Neural cell (in vitro differentiated cells): ENCODE results near the gene SLC26A3. TPM values are rescaled to one million over a fixed set of nuclear protein-coding genes. Genes with fewer than 3 reads are reported as not detected.

Source experiments
- H2AFZ ChIP-seq: fragments of 200-600, 300-800 bp; sonication (generic), shearing (Covaris generic); 2 replicates; pipeline ENCODE4 v1.6.0; 2014; ENCODE audit warnings: low read depth, mild to moderate bottlenecking, antibody characterized with exemption, low read length, moderate library complexity
- H3F3A ChIP-seq: fragments of 200-600 bp; shearing (Covaris generic); 2 replicates; pipeline ENCODE4 v1.6.1; 2016; ENCODE audit warnings: mild to moderate bottlenecking, moderate library complexity, mixed read lengths, antibody characterized with exemption, low read length; ENCODE audit not compliant: insufficient read depth, poor library complexity, severe bottlenecking
- H3K27ac ChIP-seq: fragments of 200-600, 300-800 bp; sonication (generic), shearing (Covaris generic); 2 replicates; pipeline ENCODE4 v1.5.1; 2014; ENCODE audit warnings: mild to moderate bottlenecking, low read length, moderate library complexity
- H3K27me3 ChIP-seq: fragments of 300-800, 200-600 bp; sonication (generic), shearing (Covaris generic); 2 replicates; pipeline ENCODE4 v1.6.0; 2014; ENCODE audit warnings: mild to moderate bottlenecking, low read depth, low read length, moderate library complexity; ENCODE audit not compliant: insufficient read depth
- H3K36me3 ChIP-seq: fragments of 300-800, 200-600 bp; sonication (generic), shearing (Covaris generic); 2 replicates; pipeline ENCODE4 v1.5.1; 2014; ENCODE audit warnings: mild to moderate bottlenecking, antibody characterized with exemption, low read length, moderate library complexity; ENCODE audit not compliant: insufficient read depth
- H3K4me2 ChIP-seq: fragments of 300-800, 200-600 bp; sonication (generic), shearing (Covaris generic); 2 replicates; pipeline ENCODE4 v1.6.0; 2014; ENCODE audit warnings: mild to moderate bottlenecking, low read length
- H3K4me3 ChIP-seq: fragments of 300-800, 200-600 bp; sonication (generic), shearing (Covaris generic); 2 replicates; pipeline ENCODE4 v1.5.1; 2014; ENCODE audit warnings: mild to moderate bottlenecking, low read length, moderate library complexity
- H3K79me2 ChIP-seq: fragments of 200-600 bp; shearing (Covaris generic); replicated peaks from 2 replicates; pipeline ENCODE4 v1.6.0; 2014; ENCODE audit warnings: mild to moderate bottlenecking, low read length, moderate library complexity; ENCODE audit not compliant: insufficient read depth
- H3K9ac ChIP-seq: fragments of 300-800, 200-600 bp; sonication (generic), shearing (Covaris generic); 2 replicates; pipeline ENCODE4 v1.6.1; 2016; ENCODE audit warnings: mild to moderate bottlenecking, low read length, mixed read lengths
- H3K9me2 ChIP-seq: fragments of 200-600 bp; shearing (Covaris generic); 2 replicates; pipeline ENCODE4 v1.6.1; 2016; ENCODE audit warnings: mild to moderate bottlenecking, low read length, mixed read lengths; ENCODE audit not compliant: insufficient read depth
- H3K9me3 ChIP-seq: fragments of 200-600, 300-800 bp; sonication (generic), shearing (Covaris generic); 2 replicates; pipeline ENCODE4 v1.6.1; 2016; ENCODE audit warnings: mild to moderate bottlenecking, mixed run types, low read length, moderate library complexity, mixed read lengths
- H4K20me1 ChIP-seq: fragments of 200-600 bp; shearing (Covaris generic); 2 replicates; pipeline ENCODE4 v1.6.1; 2016; ENCODE audit warnings: mild to moderate bottlenecking, mixed run types; ENCODE audit not compliant: insufficient read depth
- EP300 ChIP-seq: fragments of 450-650 bp; conservative IDR thresholded peaks from 2 replicates; pipeline ENCODE4 v1.6.1; 2014; ENCODE audit warnings: antibody characterized with exemption, mild to moderate bottlenecking, moderate library complexity; ENCODE audit not compliant: poor library complexity, severe bottlenecking
- EZH2 ChIP-seq: fragments of 200-600, 300-800 bp; shearing (Covaris generic), sonication (generic); IDR thresholded peaks from 2 replicates; pipeline ENCODE4 v1.6.1; 2014; ENCODE audit warnings: antibody characterized with exemption, low read length, borderline replicate concordance, mild to moderate bottlenecking; ENCODE audit not compliant: insufficient read depth, poor library complexity, severe bottlenecking
- MXI1 ChIP-seq: fragments of 450-650 bp; conservative IDR thresholded peaks from 2 replicates; pipeline ENCODE4 v1.6.1; 2014; ENCODE audit warnings: antibody characterized with exemption, mild to moderate bottlenecking; ENCODE audit not compliant: poor library complexity, severe bottlenecking
- POLR2AphosphoS5 ChIP-seq: IDR thresholded peaks from 2 replicates; pipeline ENCODE4 v1.6.1; 2012
- RAD21 ChIP-seq: fragments of 450-650 bp; conservative IDR thresholded peaks from 2 replicates; pipeline ENCODE4 v1.6.1; 2014; ENCODE audit warnings: antibody characterized with exemption, mild to moderate bottlenecking, moderate library complexity
- SMC3 ChIP-seq: fragments of 450-650 bp; conservative IDR thresholded peaks from 2 replicates; pipeline ENCODE4 v1.6.1; 2014; ENCODE audit warnings: antibody characterized with exemption, mild to moderate bottlenecking, moderate library complexity; ENCODE audit not compliant: poor library complexity
- TAF1 ChIP-seq: IDR thresholded peaks from 2 replicates; pipeline ENCODE4 v1.6.1; 2012; ENCODE audit warnings: low read depth
- polyA plus RNA-seq: library from polyadenylated mRNA; depleted of rRNA; stranded (reverse); fragments of >200 nt; gene quantifications from 2 replicates; pipeline ENCODE4 v1.2.3, GENCODE V29; 2014
- TF ChIP-seq, protein P1 (sequence below): fragments of 450-650 bp; IDR thresholded peaks from 2 replicates; pipeline ENCODE4 v1.5.1; 2014; ENCODE audit warnings: antibody characterized with exemption, mild to moderate bottlenecking, moderate library complexity; ENCODE audit not compliant: poor library complexity, severe bottlenecking
- TF ChIP-seq, protein P2 (sequence below): IDR thresholded peaks from 2 replicates; pipeline ENCODE4 v1.6.1; 2012; ENCODE audit warnings: borderline replicate concordance

The SLC26A3 gene
- polyA plus RNA-seq, 1 donor from 2014 or later, result not detected

DNA sequence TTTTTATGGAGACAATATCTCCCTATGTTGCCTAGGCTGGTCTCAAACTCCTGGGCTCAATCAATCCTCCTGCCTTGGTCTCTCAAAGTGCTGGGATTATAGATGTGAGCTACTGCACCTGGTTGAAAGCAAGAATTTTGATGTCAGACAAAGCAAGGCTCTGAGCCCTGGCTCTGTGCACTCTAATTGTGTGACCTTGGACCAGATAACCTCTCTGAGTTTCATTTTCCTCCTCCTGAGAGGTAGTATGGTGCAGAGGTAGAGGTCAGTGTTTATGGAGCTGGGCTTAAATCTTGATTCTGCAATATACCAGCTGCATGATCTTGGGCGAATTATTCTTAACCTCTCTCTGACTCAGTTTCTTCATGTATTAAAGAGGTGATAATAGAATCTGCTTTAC, 31.4 kb upstream of the SLC26A3 start:
- Histone ChIP-seq H4K20me1 (no peaks in the 10 kb centered on the region), H2AFZ (no peak overlapping the region), H3K9ac (no peak overlapping the region), H3K79me2 (no peaks in the 10 kb centered on the region), H3F3A (no peaks in the 10 kb centered on the region), H3K27ac (no peak overlapping the region), H3K27me3 (no peaks in the 10 kb centered on the region), H3K36me3 (no peaks in the 10 kb centered on the region), H3K4me2 (no peak overlapping the region), H3K4me3 (no peak overlapping the region), H3K9me3 (no peaks in the 10 kb centered on the region), H3K9me2 (no peaks in the 10 kb centered on the region)
- TF ChIP-seq TAF1 (no peak), SMC3 (no peak), RAD21 (no peak), POLR2AphosphoS5 (no peak), EZH2 (no peak), EP300 (no peak), MXI1 (no peak)
- TF ChIP-seq, protein P1, sequence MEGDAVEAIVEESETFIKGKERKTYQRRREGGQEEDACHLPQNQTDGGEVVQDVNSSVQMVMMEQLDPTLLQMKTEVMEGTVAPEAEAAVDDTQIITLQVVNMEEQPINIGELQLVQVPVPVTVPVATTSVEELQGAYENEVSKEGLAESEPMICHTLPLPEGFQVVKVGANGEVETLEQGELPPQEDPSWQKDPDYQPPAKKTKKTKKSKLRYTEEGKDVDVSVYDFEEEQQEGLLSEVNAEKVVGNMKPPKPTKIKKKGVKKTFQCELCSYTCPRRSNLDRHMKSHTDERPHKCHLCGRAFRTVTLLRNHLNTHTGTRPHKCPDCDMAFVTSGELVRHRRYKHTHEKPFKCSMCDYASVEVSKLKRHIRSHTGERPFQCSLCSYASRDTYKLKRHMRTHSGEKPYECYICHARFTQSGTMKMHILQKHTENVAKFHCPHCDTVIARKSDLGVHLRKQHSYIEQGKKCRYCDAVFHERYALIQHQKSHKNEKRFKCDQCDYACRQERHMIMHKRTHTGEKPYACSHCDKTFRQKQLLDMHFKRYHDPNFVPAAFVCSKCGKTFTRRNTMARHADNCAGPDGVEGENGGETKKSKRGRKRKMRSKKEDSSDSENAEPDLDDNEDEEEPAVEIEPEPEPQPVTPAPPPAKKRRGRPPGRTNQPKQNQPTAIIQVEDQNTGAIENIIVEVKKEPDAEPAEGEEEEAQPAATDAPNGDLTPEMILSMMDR, result no peak
- TF ChIP-seq, protein P2, sequence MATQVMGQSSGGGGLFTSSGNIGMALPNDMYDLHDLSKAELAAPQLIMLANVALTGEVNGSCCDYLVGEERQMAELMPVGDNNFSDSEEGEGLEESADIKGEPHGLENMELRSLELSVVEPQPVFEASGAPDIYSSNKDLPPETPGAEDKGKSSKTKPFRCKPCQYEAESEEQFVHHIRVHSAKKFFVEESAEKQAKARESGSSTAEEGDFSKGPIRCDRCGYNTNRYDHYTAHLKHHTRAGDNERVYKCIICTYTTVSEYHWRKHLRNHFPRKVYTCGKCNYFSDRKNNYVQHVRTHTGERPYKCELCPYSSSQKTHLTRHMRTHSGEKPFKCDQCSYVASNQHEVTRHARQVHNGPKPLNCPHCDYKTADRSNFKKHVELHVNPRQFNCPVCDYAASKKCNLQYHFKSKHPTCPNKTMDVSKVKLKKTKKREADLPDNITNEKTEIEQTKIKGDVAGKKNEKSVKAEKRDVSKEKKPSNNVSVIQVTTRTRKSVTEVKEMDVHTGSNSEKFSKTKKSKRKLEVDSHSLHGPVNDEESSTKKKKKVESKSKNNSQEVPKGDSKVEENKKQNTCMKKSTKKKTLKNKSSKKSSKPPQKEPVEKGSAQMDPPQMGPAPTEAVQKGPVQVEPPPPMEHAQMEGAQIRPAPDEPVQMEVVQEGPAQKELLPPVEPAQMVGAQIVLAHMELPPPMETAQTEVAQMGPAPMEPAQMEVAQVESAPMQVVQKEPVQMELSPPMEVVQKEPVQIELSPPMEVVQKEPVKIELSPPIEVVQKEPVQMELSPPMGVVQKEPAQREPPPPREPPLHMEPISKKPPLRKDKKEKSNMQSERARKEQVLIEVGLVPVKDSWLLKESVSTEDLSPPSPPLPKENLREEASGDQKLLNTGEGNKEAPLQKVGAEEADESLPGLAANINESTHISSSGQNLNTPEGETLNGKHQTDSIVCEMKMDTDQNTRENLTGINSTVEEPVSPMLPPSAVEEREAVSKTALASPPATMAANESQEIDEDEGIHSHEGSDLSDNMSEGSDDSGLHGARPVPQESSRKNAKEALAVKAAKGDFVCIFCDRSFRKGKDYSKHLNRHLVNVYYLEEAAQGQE, result no peak

DNA sequence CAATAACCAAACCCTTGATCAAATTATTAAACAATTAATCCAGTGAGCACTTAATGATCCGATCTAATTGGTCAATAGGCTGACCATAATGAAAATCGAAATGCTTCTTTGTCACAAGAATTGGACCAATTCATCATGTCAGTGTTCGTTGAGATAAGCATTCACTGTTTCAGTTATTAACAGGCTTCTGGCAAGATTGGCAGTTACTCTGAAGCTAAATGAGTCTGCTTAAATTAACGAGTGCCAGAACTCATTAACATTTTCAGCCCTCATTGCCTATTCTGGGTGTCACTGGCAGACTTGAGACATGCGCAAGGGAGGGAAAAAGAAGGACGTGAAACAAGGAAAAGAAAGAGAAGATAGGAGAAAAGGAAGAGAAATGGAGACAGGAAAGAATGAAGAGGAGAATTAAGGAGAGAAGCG, 30.7 kb upstream of the SLC26A3 start:
- Histone ChIP-seq H3K27me3 (no peaks in the 10 kb centered on the region), H3K4me2 (no peak overlapping the region), H3K9me2 (no peaks in the 10 kb centered on the region), H3K36me3 (no peaks in the 10 kb centered on the region), H3K9me3 (no peaks in the 10 kb centered on the region), H3K79me2 (no peaks in the 10 kb centered on the region), H3K27ac (no peak overlapping the region), H2AFZ (no peak overlapping the region), H3F3A (no peaks in the 10 kb centered on the region), H3K9ac (no peak overlapping the region), H3K4me3 (no peak overlapping the region), H4K20me1 (no peaks in the 10 kb centered on the region)
- no peak for TF ChIP-seq EZH2
- TF ChIP-seq, protein P2, result no peak
- TF ChIP-seq EP300, result no peak
- TF ChIP-seq POLR2AphosphoS5, result no peak
- TF ChIP-seq RAD21, result no peak
- TF ChIP-seq MXI1, result no peak
- TF ChIP-seq TAF1, result no peak
